Stimulated activated CD8-positive, alpha-beta memory T cell treated with anti-CD3 and anti-CD28 coated beads, Interleukin-7, amount 100 ng/mL, for 48 hours (primary cell): ENCODE data around the gene SLC17A8.
"Not testable (repeated sequence)": the region's sequence is repeated elsewhere in the genome, so short reads cannot be mapped to it uniquely, and the experiment has no call there.

Source experiments
- DNase-seq, 2 donors: peaks; one replicate each; pipeline ENCODE4 v3.0.0-alpha.2; 2020; ENCODE audit warnings: low read depth in 1 of 2; ENCODE audit errors: extremely low read depth in 1 of 2

SLC17A8 gene

GRCh38 chr12:100422646-100423045 is 65.8 kb downstream of the SLC17A8 start:
- no peak for DNase-seq

GRCh38 chr12:100426145-100426544 is 69.3 kb downstream of the SLC17A8 start:
- no peak for DNase-seq

GRCh38 chr12:100427078-100427477 is 70.2 kb downstream of the SLC17A8 start:
- no peak for DNase-seq

GRCh38 chr12:100430251-100430650 is 73.4 kb downstream of the SLC17A8 start:
- DNase-seq, result not testable (repeated sequence)

- no peak for DNase-seq
These were observed 76.8 kb downstream of the SLC17A8 start for GRCh38 chr12:100433701-100434100.

GRCh38 chr12:100434177-100434576 is 77.3 kb downstream of the SLC17A8 start:
- DNase-seq, result no peak

- DNase-seq, result no peak
These were observed 79.1 kb downstream of the SLC17A8 start for GRCh38 chr12:100435957-100436356.

GRCh38 chr12:100437038-100437841 is 80.4 kb downstream of the SLC17A8 start:
- DNase-seq, result no peak

GRCh38 chr12:100439797-100440196 is 82.9 kb downstream of the SLC17A8 start:
- DNase-seq, result no peak

GRCh38 chr12:100442403-100442802 is 85.5 kb downstream of the SLC17A8 start:
- no peak for DNase-seq

- DNase-seq, result no peak
These were observed 86.6 kb downstream of the SLC17A8 start for GRCh38 chr12:100443434-100443833.

- no peak for DNase-seq
These were observed 88.2 kb downstream of the SLC17A8 start for GRCh38 chr12:100445081-100445481.

GRCh38 chr12:100447381-100447780 is 90.5 kb downstream of the SLC17A8 start:
- DNase-seq, result no peak

- no peak for DNase-seq
These were observed 91.8 kb downstream of the SLC17A8 start for GRCh38 chr12:100448656-100449055.

- DNase-seq, result no peak
These were observed 93.9 kb downstream of the SLC17A8 start for GRCh38 chr12:100450735-100451134.

GRCh38 chr12:100453951-100454350 is 97.1 kb downstream of the SLC17A8 start:
- DNase-seq, result no peak

- no peak for DNase-seq
These were observed 99.0 kb downstream of the SLC17A8 start for GRCh38 chr12:100455896-100456295.

- no peak for DNase-seq
These were observed 101.3 kb downstream of the SLC17A8 start for GRCh38 chr12:100458191-100458590.

GRCh38 chr12:100460702-100461101 is 103.8 kb downstream of the SLC17A8 start:
- DNase-seq, result no peak

- DNase-seq, result no peak
These were observed 104.6 kb downstream of the SLC17A8 start for GRCh38 chr12:100461330-100461973.

- no peak for DNase-seq
These were observed 106.8 kb downstream of the SLC17A8 start for GRCh38 chr12:100463661-100464060.

GRCh38 chr12:100464529-100464928 is 107.7 kb downstream of the SLC17A8 start:
- no peak for DNase-seq
